GM12864 (cell line): ENCODE measurements around the gene ARID1B.

Source experiments
- DNase-seq: peaks from one replicate; pipeline ENCODE4 v3.0.0-alpha.2; 2011; ENCODE audit warnings: low read depth
- H3K4me3 ChIP-seq: 2 replicates; pipeline ENCODE4 v1.5.1; 2011; ENCODE audit warnings: mild to moderate bottlenecking, low read depth, low read length, control low read depth
- CTCF ChIP-seq: IDR thresholded peaks from 2 replicates; pipeline ENCODE4 v1.5.1; 2011; ENCODE audit warnings: low read depth, mild to moderate bottlenecking, moderate library complexity, low read length, control low read depth, inconsistent platforms; ENCODE audit errors: missing control alignments

Gene ARID1B

GRCh38 chr6:156806155-156806554, 29.0 kb downstream of the ARID1B start:
- no peak for DNase-seq
- no peak for TF ChIP-seq CTCF
- no peak overlapping the region for H3K4me3 ChIP-seq

- no peak for TF ChIP-seq CTCF
- no peak for DNase-seq
- no peak overlapping the region for H3K4me3 ChIP-seq
Measured at GRCh38 chr6:156807028-156807427, 29.9 kb downstream of the ARID1B start.

- H3K4me3 ChIP-seq: no peak overlapping the region
- no peak for DNase-seq
- TF ChIP-seq CTCF: no peak
Measured at GRCh38 chr6:156807795-156808194, 30.6 kb downstream of the ARID1B start.

GRCh38 chr6:156808287-156808686, 31.1 kb downstream of the ARID1B start:
- no peak for DNase-seq
- no peak overlapping the region for H3K4me3 ChIP-seq
- no peak for TF ChIP-seq CTCF

GRCh38 chr6:156809034-156809433, 31.9 kb downstream of the ARID1B start:
- peak; percentile 55 for DNase-seq
- no peak overlapping the region for H3K4me3 ChIP-seq
- no peak for TF ChIP-seq CTCF

GRCh38 chr6:156809446-156810178, 32.4 kb downstream of the ARID1B start:
- no peak for TF ChIP-seq CTCF
- no peak overlapping the region for H3K4me3 ChIP-seq
- no peak for DNase-seq

GRCh38 chr6:156814036-156814581, 36.9 kb downstream of the ARID1B start:
- H3K4me3 ChIP-seq: no peak overlapping the region
- no peak for TF ChIP-seq CTCF
- DNase-seq: no peak
